Endometrial microvascular endothelial cells (primary cell): ENCODE measurements around the gene TMEM204. TPM values are rescaled to one million over a fixed set of nuclear protein-coding genes. Genes with fewer than 3 reads are reported as not detected.

ENCODE experiments used
- in situ Hi-C: cut with HindIII; loops from 2 replicates; pipeline ENCODE4 v1.10.0; 2017; ENCODE audit warnings: low sequenced_read_pairs, low pct_unique_long_range_greater_than_20kb; ENCODE audit errors: inconsistent ontology term
- total RNA-seq: library from RNA; depleted of rRNA; stranded (reverse); fragments of >200 nt; gene quantifications from one replicate; pipeline ENCODE4 v1.2.3, GENCODE V29; 2015; ENCODE audit errors: inconsistent ontology term

Gene TMEM204
- total RNA-seq, 1 donor from 2014 or later, result 17.6 TPM

DNA sequence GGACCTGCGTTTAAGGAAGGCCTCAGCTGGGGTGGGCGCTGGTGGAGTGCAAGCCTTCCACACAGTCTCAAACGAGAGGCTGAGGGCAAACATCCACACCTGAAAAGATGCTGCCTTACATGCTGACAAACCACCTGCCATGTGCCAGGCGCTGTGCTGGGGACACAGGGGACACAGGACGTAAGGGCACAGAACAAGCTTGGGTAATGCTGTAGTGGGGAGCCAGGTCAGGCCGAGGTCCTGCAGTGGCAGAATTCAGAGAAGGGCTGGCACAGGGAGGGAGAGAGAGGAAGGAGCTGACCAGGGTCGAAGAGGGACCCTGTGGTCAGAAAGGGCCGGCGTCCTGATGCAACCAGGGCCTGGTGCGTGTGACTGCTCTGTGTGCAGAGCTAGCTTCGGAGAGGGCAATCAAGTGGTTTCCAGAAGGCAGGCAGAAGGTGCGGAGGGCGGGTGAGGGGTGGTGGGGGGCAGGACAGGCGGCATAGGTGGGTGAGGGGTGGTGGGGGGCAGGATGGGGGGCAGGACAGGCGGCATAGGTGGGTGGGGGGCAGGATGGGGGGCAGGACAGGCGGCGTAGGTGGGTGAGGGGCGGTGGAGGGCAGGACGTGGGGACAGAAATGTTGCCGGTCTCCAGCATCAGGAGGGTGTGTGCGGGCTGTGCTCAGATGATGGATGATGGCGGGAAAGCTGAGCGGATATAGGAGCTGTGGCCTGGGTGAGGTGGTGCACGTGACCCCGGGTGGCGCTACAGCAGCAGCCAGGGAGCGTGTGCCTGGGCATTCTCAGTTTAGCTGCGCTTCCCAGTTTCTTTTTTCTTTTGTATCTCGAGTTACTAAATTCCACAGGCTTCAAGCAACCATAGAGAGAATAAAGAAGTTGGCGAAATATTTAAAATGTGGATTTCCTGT lies 21.6 kb upstream of the TMEM204 start:
- in situ Hi-C loops, result no loop called here

DNA sequence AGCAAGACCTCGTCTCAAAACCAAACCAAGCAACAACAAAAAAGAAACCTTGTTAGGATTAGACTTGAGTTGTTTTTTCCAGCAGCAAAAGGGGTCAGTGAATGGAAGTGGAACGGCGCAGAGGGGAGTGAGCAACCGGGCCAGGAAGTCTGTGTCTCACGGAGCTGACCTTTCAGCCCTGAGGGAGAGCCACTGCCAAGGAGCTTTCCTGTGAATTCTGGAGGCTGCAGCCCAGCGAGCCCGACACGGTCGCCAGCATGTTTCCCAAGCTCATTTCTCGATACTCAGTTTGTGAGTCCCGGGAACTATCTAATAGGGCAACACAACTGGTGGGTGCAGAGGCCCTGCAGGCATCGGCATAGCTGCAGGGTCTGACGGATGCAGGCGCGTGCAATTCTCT lies 20.7 kb upstream of the TMEM204 start:
- in situ Hi-C loops, result no loop called here

DNA sequence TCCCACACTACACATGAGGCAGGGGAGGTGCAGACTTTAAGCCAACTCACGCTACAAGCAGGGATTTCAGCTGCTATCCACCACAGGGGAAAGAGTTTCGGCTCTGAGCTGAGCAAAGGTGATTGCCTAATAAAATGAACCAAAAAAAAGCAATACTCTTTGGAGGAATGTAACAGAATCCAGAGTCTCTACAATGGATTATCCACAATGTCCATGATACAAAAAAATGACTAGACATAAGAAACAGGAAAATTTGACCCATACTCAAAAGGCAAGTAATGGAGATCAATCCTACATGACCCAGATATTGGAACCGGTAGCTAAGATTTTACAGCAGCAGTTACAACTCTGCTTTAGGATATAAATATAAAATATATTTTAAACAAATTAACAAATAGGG lies 19.0 kb upstream of the TMEM204 start:
- in situ Hi-C loops, result no loop called here

DNA sequence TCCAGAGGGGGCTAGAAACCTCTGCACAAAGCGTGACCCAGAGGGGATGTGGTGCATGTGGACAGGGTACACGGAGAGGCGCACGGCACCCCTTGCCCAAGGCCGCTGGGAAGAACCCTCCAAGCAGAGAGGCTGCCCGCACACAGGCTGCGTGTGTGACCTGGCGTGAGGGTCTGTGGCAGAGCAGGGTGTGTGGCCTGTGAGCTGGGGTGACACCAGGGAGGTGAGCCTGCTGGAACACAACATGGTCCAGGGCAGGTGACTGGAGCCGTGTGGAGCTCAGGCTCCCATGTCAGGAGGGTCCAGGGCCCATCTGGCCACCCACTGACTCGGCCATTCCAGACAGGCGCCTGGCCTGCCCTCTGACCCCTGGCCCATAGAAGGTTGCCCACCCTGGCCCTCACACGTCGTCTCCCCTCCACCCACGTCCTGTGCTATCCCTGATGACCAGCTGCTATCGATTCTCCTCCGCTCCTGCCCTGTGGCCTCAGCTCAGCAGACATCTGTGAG lies 14.8 kb upstream of the TMEM204 start:
- in situ Hi-C loops, result no loop called here

DNA sequence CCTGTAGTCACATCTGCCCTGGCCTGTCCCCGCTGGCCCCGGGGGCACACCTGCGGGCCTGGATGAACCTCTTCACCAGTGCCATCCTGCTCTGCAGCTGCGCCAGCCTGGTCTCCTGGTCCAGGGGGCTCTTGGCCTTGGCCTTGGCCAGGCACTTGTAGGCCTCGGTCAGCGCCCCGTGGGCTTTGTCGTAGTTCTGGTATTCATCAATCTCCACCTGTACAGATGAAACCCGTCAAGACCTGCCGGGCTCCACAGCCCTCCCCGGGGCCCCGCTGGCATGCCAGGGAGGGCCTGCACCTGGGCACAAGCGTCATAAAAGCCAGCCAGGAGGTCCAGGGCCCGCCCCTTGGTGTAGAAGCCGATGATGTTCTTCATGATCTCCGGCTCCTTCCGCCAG lies 13.6 kb upstream of the TMEM204 start:
- in situ Hi-C loops, result no loop called here

DNA sequence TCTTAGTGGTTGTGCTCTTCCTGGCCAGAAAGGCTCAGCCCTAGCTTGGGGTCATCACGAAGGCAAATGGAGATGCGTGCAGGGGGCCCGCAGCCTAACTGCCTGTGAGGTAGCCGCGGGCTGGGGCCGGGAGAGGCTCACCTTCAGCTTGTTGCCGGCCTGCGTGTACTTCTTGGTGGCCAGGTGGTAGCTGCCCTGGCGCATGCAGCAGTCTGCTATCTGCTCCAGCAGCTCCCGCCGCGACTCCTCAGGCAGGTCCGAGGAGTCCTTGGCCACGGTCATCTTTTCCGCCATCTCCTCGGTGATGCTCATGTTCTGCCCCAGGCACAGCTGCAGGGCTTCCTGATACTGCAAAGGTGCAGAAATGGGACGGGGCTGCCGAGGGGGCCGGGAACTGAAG lies 13.0 kb upstream of the TMEM204 start:
- in situ Hi-C loops, result no loop called here

DNA sequence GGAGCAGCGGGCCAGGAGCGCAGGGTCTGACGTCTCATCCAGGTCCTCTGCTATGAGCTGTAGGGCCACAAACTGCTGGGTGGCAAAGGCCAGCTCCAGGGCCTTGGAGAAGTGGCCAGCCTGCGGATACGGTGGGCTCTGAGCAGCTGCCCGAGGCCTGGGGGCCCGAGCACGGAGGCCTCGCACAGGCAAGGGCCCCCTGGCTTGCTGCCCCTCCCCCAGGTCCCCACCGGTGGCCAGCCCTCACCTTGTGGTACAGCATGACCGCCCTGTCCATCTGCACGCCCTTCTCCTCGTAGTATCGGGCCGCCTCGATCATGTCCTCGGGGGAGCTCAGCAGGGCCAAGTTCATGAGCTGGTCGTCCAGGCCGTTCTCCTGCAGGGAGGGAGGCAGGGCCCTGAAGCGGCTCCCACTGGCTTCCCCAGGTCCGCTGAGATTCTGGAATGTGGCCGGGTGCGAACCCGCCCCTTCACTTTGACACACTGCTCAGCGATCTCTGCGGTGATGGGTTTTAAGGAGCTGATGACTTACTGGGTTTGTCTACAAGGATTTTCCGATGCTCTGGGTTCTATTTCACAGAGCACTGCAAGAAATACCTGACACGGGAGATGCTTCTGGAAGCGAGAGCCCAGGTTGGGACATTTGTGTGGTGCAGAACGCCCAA lies 9.8 kb upstream of the TMEM204 start:
- in situ Hi-C loops, result no loop called here

DNA sequence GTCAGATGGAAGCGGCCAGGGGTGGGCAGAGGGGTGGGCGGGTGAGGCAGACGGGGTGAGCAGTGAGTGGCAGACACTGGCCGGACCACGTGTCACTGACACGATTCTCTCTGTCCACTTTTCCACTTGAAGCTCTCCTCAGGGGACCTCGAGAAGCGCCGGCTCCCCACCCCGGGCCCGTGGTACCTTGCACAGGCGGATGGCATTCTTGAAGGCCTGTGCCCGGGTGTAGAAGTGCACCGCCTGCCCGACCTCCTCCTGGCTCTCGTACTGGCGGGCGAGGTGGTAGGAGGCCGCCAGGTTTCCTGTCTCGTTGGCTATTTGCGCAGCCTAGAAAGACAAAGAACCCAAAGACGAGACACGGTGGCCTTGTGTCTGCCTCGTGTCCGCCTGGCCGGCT lies 9.1 kb upstream of the TMEM204 start:
- in situ Hi-C loops, result no loop called here

DNA sequence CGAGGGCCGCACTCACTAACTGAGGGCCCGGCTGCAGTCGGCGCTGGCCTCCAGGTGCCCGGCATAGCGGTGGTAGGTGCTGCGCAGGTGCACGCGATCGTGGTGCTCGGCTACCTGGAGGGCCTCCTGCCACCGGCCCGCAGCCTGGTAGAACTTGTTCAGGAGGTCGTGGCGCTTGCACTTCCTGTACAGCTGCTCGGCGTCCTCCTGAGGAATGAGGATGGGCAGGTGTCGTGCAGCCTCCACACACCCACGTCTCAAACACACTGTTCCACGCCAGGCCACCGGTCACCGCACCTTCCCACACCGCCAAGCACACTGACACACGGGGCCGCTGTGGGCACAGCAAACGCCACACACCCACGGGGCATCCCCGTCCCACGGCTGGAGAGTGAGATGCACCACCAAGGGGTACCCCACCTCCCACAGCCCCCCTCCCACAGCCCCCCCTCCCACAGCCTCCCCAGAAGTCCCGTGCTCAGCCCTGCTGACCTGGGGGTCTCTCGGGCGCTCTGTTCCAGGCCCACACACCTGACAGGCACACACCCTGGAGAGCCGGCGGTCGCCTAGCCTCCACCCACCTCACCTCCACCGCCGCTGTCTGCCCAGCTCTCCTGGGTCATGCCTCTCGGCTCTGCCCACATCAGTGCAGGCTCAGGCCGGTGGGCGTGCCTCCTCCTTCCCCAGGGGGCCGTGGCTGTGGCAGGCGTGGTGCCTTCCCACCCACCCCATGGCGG lies 7.4 kb upstream of the TMEM204 start:
- in situ Hi-C loops, result no loop called here

DNA sequence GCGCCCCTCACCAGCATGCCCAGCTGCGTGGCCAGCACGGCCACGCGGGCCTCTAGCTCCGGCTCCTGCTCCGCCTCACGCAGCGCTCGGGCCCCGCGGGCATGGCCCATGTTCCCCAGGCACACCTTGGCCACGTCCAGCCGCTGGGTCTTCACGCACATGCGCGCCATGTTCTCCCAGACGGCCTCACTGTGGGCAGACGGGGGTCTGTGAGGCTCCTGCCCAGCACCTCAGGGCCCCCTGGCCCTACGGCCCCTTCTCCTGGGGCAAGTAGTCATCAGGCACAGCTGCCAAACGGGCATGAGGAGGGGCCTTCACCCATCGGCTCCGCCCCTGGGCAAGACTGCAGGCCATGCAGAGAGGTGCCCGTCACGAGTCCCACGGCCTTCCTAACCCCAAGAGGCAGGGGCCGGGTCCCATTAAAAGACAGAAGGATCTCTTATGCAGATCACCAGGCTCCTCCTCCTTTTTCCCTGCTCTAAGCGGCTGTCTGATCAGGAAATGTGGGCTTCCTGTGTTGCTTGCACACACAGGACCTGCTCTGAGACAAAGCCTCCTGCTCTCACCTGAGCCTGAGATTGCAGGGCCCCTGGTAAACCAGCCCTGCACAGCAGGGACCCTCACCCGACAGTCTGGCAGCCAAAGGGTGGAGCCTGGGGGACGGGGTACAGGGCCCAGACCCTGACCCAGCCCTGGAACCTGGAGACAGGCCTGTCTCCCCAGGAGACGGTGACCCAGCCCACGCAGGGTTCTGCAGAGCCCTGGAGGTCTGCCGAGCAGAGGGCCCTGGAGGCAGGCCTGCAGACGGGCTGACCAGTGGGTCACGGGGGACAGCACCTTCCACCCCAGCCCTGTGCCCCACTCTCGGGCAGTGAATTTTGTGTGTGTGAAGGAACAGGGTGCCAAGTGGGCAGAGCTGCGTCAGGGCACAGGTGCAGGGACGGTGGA lies 6.6 kb upstream of the TMEM204 start:
- in situ Hi-C loops, result no loop called here

DNA sequence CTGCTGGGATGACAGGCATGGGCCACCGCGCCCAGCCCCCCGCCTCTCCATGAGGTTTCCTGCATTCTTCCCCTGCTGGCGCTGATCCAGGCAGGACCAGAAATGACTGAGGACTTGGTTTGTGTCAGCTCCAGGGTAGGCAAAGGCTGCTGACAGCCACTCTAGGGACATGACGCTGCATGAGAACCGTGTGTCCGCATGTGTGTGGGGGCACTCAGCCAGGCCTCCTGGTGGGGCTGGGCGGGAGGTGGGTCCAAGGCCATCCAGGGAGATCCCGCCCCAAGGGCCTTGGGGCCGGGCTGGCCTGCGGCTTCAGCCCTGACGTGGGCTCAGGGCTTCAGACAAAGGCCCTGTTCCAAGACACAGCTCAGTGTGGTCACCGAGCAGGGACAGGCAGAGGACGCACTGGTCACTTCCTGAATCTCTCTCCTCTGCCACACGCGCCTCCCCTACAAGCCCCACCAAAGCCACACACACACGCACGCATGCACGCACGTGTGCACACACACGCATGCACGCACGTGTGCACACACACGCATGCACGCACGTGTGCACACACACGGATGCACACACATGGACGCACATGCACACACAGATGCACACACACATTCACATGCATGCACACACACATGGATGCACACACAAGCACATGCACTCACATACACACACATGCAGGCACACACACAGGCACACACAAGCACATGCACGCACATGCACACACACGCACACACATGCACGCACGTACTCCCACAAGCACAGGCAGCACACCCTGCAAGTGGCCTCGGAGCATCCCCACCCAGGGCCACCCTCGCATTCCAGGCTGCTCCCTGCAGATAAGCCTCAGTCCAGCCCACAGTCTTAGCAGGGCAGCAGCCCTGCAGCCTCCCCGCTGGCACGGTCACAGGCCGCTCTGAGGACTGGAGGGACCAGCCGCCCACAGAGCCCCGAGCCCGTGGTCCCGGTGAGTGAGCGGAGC lies 5.3 kb upstream of the TMEM204 start:
- in situ Hi-C loops, result no loop called here

DNA sequence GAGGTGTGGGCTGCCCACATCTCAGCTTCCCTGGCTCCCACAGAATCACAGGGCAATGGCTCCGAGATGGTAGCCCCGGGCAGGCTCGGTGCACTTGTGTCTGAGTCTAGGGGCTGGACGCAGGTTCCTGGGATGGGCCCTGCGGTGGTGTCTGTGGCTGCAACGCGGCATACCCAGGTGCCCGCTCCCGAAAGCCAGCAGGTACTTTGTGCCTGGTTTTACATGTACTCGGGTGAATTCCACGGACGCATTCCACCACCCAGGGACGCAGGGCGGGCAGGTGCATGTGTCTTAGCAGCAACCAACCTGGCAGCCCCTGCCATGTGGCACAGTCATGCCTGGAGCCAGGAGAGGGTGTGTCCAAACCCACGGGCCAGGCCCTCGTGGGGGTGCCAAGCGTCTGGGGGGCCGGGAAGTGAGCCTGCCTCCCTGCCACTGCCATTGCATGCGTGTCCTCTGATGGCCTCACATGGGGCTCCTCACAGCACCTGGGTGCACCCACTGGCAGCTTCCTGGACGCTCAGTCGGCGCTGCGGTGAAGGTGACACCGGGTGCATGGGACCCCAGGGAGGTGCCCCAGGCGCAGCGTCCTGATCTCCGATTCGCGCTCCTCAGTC lies 4.4 kb upstream of the TMEM204 start:
- in situ Hi-C loops, result no loop called here

DNA sequence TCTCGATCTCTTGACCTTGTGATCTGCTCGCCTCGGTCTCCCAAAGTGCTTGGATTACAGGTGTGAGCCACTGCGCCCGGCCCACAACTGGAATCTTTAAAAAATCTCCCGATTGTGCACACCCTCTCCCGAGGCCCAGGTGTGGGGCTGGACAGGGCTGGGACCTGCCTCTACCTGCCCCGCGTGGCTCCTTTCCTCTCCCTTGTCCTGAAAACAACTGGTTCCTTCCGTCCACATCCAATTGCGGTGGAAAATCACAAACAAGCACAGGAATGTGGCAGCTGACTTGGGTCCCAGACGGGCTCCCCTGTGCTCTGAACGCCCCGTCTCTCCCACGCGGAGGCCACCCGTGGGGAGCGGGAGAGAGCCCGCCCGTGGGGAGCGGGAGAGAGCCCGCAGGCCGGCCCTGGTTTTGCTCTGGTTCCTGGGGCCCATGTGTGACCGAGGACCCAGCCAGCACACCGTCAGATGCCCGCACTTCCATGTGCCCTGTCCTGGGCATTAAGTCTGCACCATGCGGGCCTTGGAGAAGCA lies 3.0 kb upstream of the TMEM204 start:
- in situ Hi-C loops, result no loop called here

DNA sequence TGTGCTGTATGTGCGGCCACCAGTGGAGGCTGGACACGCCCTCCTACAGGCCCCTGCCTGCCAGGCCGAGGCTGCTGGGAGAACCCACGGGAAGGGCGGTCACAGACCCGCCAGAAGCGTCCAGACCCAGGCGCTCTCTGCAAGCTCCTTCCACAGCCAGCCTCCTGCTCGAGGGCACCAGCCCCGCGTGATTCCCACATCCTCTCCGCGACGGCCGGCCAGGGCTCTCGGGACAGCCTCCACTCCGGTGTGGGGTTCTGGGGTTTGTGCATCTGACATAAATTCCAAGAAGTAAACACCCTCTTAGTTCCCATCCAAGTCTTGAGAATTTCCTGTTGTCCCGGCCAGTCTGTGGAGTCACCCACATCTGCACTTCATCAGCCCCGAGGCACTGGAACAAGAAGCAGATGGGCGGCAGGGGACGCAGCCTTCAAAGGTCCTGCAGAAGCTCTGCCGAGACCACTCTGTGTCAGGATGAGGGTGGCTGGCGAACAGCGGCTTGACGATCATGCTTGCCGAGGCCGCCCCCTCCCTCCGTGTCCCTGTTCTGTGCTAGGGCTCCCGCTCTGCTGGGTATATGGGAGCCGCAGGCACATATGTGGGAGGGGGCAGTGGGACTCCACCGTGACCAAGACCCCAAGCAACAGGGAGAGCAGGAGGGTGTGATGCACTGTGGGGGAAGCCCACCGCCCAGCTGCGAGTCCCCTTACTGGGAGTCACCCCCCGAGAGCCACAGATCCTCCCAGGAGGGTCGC lies 2.4 kb upstream of the TMEM204 start:
- in situ Hi-C loops, result no loop called here

DNA sequence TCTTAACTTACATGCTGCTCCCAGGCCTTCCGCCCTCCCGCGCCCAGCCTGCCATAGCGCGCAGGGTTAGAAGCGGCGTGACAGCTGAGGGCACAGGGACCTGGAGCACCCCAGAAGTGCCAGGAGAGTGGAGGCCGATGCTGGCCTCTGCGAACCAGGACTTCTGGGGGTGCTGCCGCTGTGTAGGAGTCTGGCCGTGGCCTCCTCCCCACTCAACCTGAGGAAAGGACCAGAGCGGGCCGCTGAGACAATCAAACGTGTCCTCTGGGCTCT lies 1.9 kb upstream of the TMEM204 start:
- in situ Hi-C loops, result no loop called here

DNA sequence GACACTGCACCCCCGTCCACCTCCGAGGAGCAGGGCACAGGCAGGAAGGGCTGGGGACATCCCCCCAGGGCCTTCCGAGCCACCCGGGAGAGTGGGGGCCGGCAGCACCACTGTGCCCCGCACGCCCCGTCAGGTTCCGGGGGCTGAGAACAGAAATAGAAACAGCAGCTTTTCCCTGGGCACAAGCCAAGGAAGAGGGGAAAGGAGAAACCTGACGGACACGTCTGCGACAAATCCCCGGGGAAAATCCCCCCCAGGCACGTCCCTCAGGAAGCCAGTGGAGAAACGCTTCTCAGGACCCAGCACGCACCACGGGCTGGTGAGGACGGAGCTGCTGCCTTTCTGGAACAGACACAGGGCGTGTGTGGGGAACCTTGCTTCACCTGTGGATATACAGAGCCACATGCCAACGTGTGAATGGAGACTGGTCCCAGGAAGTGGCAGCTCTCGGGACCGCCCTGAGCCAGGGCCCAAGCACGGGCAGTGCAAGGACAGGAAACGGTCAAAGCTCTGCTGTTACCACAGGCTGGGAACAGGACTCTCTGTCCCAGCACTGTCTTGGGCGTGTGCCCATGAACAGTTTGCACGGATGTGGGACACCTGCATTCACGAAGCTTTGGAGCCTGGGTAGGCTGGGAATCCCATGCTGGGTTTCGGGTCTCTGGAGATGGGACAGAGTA lies 1.2 kb upstream of the TMEM204 start:
- in situ Hi-C loops, result no loop called here
